H1 (cell line): ENCODE data around the gene RPS25. TPM values are rescaled to one million over a fixed set of nuclear protein-coding genes. Genes with fewer than 3 reads are reported as not detected.

Experiments
- CTCF ChIA-PET: fragments of 300-600 bp; sonication (Branson Sonifier 250); formaldehyde crosslinking; loops from one replicate; lab custom pipeline; 2021; ENCODE audit not compliant: partially characterized antibody; lab: Charles Lee
- POLR2A ChIA-PET: fragments of 300-600 bp; sonication (Branson Sonifier 250); formaldehyde crosslinking; loops from one replicate; lab custom pipeline; 2021; ENCODE audit warnings: inconsistent platforms; ENCODE audit not compliant: partially characterized antibody; lab: Charles Lee
- DNase-seq, 2 experiments: peaks; one replicate each; pipeline versions ENCODE4 v3.0.0 to v3.0.0-alpha.2; 2010 to 2022; ENCODE audit warnings: low spot score in 2 of 2, low read depth in 1 of 2, mixed read lengths in 1 of 2
- FAIRE-seq: peaks from 2 replicates; lab custom pipeline; 2011; peaks lifted over from hg19 to GRCh38; lab: Jason Lieb, UNC
- H2AFZ ChIP-seq: 2 replicates; pipeline ENCODE4 v1.8.1; 2012; ENCODE audit warnings: low read length, inconsistent platforms
- H2AK5ac ChIP-seq: 2 replicates; pipeline ENCODE4 v1.6.1; 2013; ENCODE audit warnings: low read depth, low read length
- H2BK120ac ChIP-seq: replicated peaks from 2 replicates; pipeline ENCODE3; 2013; ENCODE audit warnings: low read depth, low read length, inconsistent platforms
- H2BK12ac ChIP-seq: 2 replicates; pipeline ENCODE4 v1.6.1; 2013; ENCODE audit warnings: low read depth, low read length
- H2BK15ac ChIP-seq: 2 replicates; pipeline ENCODE4 v1.6.1; 2013; ENCODE audit warnings: low read length
- H2BK20ac ChIP-seq: 2 replicates; pipeline ENCODE4 v1.6.1; 2013; ENCODE audit warnings: low read length
- H2BK5ac ChIP-seq: 2 replicates; pipeline ENCODE4 v1.6.1; 2013; ENCODE audit warnings: low read depth, low read length
- H3K14ac ChIP-seq: 2 replicates; pipeline ENCODE4 v1.6.1; 2013; ENCODE audit warnings: inconsistent platforms; ENCODE audit not compliant: insufficient read length
- H3K18ac ChIP-seq: 2 replicates; pipeline ENCODE4 v1.6.1; 2013; ENCODE audit warnings: low read length; ENCODE audit errors: extremely low read depth
- H3K23ac ChIP-seq: 2 replicates; pipeline ENCODE4 v1.6.1; 2013; ENCODE audit warnings: inconsistent platforms; ENCODE audit not compliant: insufficient read length
- H3K23me2 ChIP-seq: 2 replicates; pipeline ENCODE4 v1.6.1; 2013; ENCODE audit warnings: low read depth, low read length
- H3K27ac ChIP-seq: 2 replicates; pipeline ENCODE4 v1.6.1; 2011; ENCODE audit warnings: low read depth, low read length, inconsistent platforms
- H3K27me3 ChIP-seq, 4 experiments: replicated peaks in 1 of 4; 1 replicate in 1 of 4; 2 replicates in 3 of 4; pipeline versions ENCODE4 v1.6.1 to v1.8.1; 2011 to 2013; ENCODE audit warnings: low read length in 3 of 4, mild to moderate bottlenecking in 3 of 4, inconsistent platforms in 2 of 4, mixed read lengths in 2 of 4, moderate library complexity in 1 of 4; ENCODE audit not compliant: control insufficient read depth in 3 of 4, insufficient read depth in 3 of 4; ENCODE audit errors: extremely low read depth in 1 of 4
- H3K36me3 ChIP-seq, 4 experiments: 2 replicates each; pipeline versions ENCODE4 v1.6.1 to v1.8.1; 2011 to 2013; ENCODE audit warnings: mild to moderate bottlenecking in 4 of 4, low read length in 3 of 4, moderate library complexity in 2 of 4, control low read depth in 1 of 4, inconsistent platforms in 1 of 4; ENCODE audit not compliant: insufficient read depth in 4 of 4, control insufficient read depth in 2 of 4
- H3K4ac ChIP-seq: replicated peaks from 2 replicates; pipeline ENCODE3; 2013; ENCODE audit warnings: low read length, low read depth, mixed read lengths, inconsistent platforms; ENCODE audit not compliant: insufficient read length
- H3K4me1 ChIP-seq, 4 experiments: replicated peaks in 1 of 4; 1 replicate in 1 of 4; 2 replicates in 3 of 4; pipeline versions ENCODE4 v1.6.1 to v1.8.1; 2011 to 2013; ENCODE audit warnings: low read length in 3 of 4, inconsistent platforms in 2 of 4, mixed read lengths in 1 of 4; ENCODE audit not compliant: insufficient read depth in 4 of 4, control insufficient read depth in 3 of 4
- H3K4me2 ChIP-seq, 2 experiments: 2 replicates each; pipeline versions ENCODE4 v1.6.1 to v1.8.1; 2011 to 2013; ENCODE audit warnings: low read depth in 2 of 2, low read length in 2 of 2, control low read depth in 1 of 2, inconsistent platforms in 1 of 2, mild to moderate bottlenecking in 1 of 2; ENCODE audit not compliant: insufficient read depth in 1 of 2
- H3K4me3 ChIP-seq, 4 experiments: fragments of 200-600, 300-600 bp in 1 of 4; sonication (generic), shearing (Covaris generic), sonication (Bioruptor Twin) in 1 of 4; 2 replicates each; pipeline versions ENCODE4 v1.5.1 to v1.8.1; 2011 to 2016; ENCODE audit warnings: low read length in 4 of 4, low read depth in 3 of 4, control low read depth in 2 of 4, inconsistent platforms in 2 of 4, mild to moderate bottlenecking in 2 of 4, mixed read lengths in 1 of 4, moderate library complexity in 1 of 4; ENCODE audit not compliant: insufficient read depth in 2 of 4; ENCODE audit errors: extremely low read depth in 1 of 4
- H3K56ac ChIP-seq: replicated peaks from 2 replicates; pipeline ENCODE3; 2013; ENCODE audit warnings: low read depth, mild to moderate bottlenecking, mixed read lengths, low read length, inconsistent platforms; ENCODE audit not compliant: insufficient read length
- H3K79me1 ChIP-seq: 2 replicates; pipeline ENCODE4 v1.6.1; 2013; ENCODE audit warnings: low read depth, low read length, control low read depth
- H3K79me2 ChIP-seq, 2 experiments: 2 replicates each; pipeline versions ENCODE4 v1.6.1 to v1.8.1; 2012 to 2013; ENCODE audit warnings: low read length in 2 of 2, mild to moderate bottlenecking in 2 of 2, inconsistent platforms in 1 of 2; ENCODE audit not compliant: insufficient read depth in 2 of 2, control insufficient read depth in 1 of 2
- H3K9ac ChIP-seq, 4 experiments: replicated peaks in 1 of 4; 1 replicate in 1 of 4; 2 replicates in 3 of 4; pipeline versions ENCODE4 v1.6.1 to v1.8.1; 2011 to 2013; ENCODE audit warnings: low read depth in 3 of 4, low read length in 3 of 4, control low read depth in 2 of 4, mild to moderate bottlenecking in 2 of 4, moderate library complexity in 2 of 4, inconsistent platforms in 1 of 4; ENCODE audit errors: extremely low read depth in 1 of 4
- H3K9me3 ChIP-seq, 2 experiments: 2 replicates each; pipeline versions ENCODE4 v1.6.1 to v1.8.1; 2012 to 2013; ENCODE audit warnings: mild to moderate bottlenecking in 2 of 2, moderate library complexity in 2 of 2, control low read depth in 1 of 2, inconsistent platforms in 1 of 2, low read depth in 1 of 2, low read length in 1 of 2, mixed read lengths in 1 of 2; ENCODE audit not compliant: insufficient read depth in 2 of 2
- H4K20me1 ChIP-seq, 2 experiments: replicated peaks in 1 of 2; 2 replicates each; pipeline versions ENCODE3 to v1.8.1; 2011 to 2013; ENCODE audit warnings: inconsistent platforms in 2 of 2, low read length in 2 of 2, mild to moderate bottlenecking in 1 of 2; ENCODE audit not compliant: insufficient read depth in 2 of 2, control insufficient read depth in 1 of 2
- H4K5ac ChIP-seq: 2 replicates; pipeline ENCODE4 v1.6.1; 2013; ENCODE audit warnings: low read length, low read depth, mixed read lengths, inconsistent platforms; ENCODE audit not compliant: insufficient read length
- H4K8ac ChIP-seq: 2 replicates; pipeline ENCODE4 v1.8.0; 2013; ENCODE audit warnings: mild to moderate bottlenecking, moderate library complexity, low read length, inconsistent platforms; ENCODE audit not compliant: insufficient read depth; ENCODE audit errors: extremely low read depth
- H4K91ac ChIP-seq: replicated peaks from 2 replicates; pipeline ENCODE3; 2013; ENCODE audit warnings: low read length, mixed read lengths, inconsistent platforms; ENCODE audit not compliant: insufficient read length
- CREB1 ChIP-seq: IDR thresholded peaks from 2 replicates; pipeline ENCODE4 v1.6.1; 2012; ENCODE audit warnings: inconsistent platforms
- HDAC6 ChIP-seq: IDR thresholded peaks from one replicate; pipeline ENCODE4 v1.7.1; 2012; ENCODE audit warnings: low read depth, mild to moderate bottlenecking, inconsistent platforms, low read length, moderate library complexity
- KDM5A ChIP-seq: fragments of 200-600 bp; IDR thresholded peaks from 2 replicates; pipeline ENCODE4 v1.7.1; 2012; ENCODE audit warnings: mild to moderate bottlenecking, low read length, inconsistent platforms, mixed read lengths
- NANOG ChIP-seq: IDR thresholded peaks from 2 replicates; pipeline ENCODE4 v1.6.1; 2011; ENCODE audit warnings: low read length, low read depth, mild to moderate bottlenecking, inconsistent platforms; ENCODE audit not compliant: insufficient read depth, poor library complexity, severe bottlenecking
- PHF8 ChIP-seq: fragments of 200-600 bp; sonication (generic); conservative IDR thresholded peaks from 2 replicates; pipeline ENCODE4 v1.7.1; 2012; ENCODE audit warnings: low read depth, mild to moderate bottlenecking, inconsistent platforms, low read length, moderate library complexity
- RNF2 ChIP-seq: fragments of 200-900, 300-1000 bp; sonication (generic); IDR thresholded peaks from 2 replicates; pipeline ENCODE4 v1.7.1; 2016; ENCODE audit warnings: borderline replicate concordance, low read depth, mild to moderate bottlenecking, antibody characterized with exemption, low read length; ENCODE audit not compliant: poor library complexity, severe bottlenecking; ENCODE audit errors: missing control alignments
- SIRT6 ChIP-seq: IDR thresholded peaks from one replicate; pipeline ENCODE4 v1.7.1; 2012; ENCODE audit warnings: low read length, inconsistent platforms
- ZNF274 ChIP-seq: IDR thresholded peaks from 2 replicates; pipeline ENCODE4 v1.7.0; 2012; ENCODE audit warnings: low read length, borderline replicate concordance; ENCODE audit errors: extremely low read depth
- WGBS, 2 experiments: shearing (Covaris generic) in 1 of 2; methylation state at CpG; one replicate each; pipeline versions ENCODE4 v1.1.6 to v1.1.7; 2013 to 2015; ENCODE audit warnings: low lambda C conversion rate in 2 of 2, mixed read lengths in 2 of 2, inconsistent platforms in 1 of 2, low coverage in 1 of 2, missing lambda C conversion rate in 1 of 2; ENCODE audit not compliant: insufficient replicate concordance in 2 of 2, insufficient coverage in 1 of 2, insufficient read length in 1 of 2; ENCODE audit errors: extremely low coverage in 1 of 2, missing lambda C conversion rate in 1 of 2; 5-methylcytosine and 5-hydroxymethylcytosine counted together
- polyA plus RNA-seq, 7 experiments: library from polyadenylated mRNA; depleted of rRNA in 3 of 7; stranded (reverse) in 5 of 7; unstranded in 2 of 7; fragments of >200 nt in 5 of 7; fragments of 200-250 nt in 2 of 7; gene quantifications; 1 replicate in 5 of 7; 2 replicates in 1 of 7; 4 replicates in 1 of 7; pipeline versions ENCODE4 v1.2.1 to v1.2.3, GENCODE V29; 2011 to 2013; ENCODE audit warnings: missing spikeins in 2 of 7, mixed read lengths in 2 of 7
- total RNA-seq: library from RNA; stranded (reverse); fragmentation: NEBNext Ultra II Directional; extraction: Animal tissue kit (Norgen Biotek cat#: 25700); gene quantifications from 2 replicates; pipeline ENCODE4 v1.2.1, GENCODE V29; 2021
- TF ChIP-seq, protein P1 (sequence below): IDR thresholded peaks from 2 replicates; pipeline ENCODE4 v1.6.1; 2011; ENCODE audit warnings: low read depth, mild to moderate bottlenecking, low read length; ENCODE audit not compliant: insufficient read depth
- TF ChIP-seq, protein P2 (sequence below): IDR thresholded peaks from 2 replicates; pipeline ENCODE4 v1.6.1; 2012; ENCODE audit warnings: inconsistent platforms

RPS25 gene
- total and polyA plus RNA-seq, 2 of the 8 experiments (the other 6 are each of a cell fraction or from before 2014, with no cell fraction given), result 1,525 to 1,643 TPM

DNA sequence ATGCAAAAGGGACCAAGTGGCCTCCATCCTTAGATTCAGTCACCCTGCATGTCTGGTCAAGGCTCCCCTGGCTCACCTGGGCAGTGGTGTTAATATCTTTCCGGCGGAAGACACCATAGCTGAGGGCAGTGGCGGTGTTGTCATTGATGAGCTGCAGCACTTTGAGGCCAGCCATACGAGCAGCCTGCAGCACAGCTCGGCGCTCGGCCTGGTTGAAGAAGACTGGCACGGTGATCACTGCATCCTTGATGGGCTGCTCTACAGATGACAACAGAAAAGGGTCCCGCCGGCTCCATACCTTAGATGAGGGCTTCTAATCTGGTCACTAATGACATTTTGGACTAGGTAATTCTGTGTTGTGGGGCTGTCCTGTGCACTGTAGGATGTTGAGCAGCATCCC is 36.3 kb upstream of the RPS25 start:
- peaks cover 39 to 58% (median 56%) of the 10 kb centered on the region in 4 experiments for H3K36me3 ChIP-seq
- H3K79me2 ChIP-seq, result peaks cover 8 to 21% of the 10 kb centered on the region in 2 experiments; a peak in 3 of 4 replicates
- POLR2A ChIA-PET, result interaction anchor here (1.2 to 5.1 kb wide), 5 partner anchors 10 to 41 kb away, joined by 4 to 56 read pairs (median 27); partner anchors contain the start of genes RPS25, SLC37A4 and TRAPPC4

More for the DNA sequence above, 36.3 kb upstream of the RPS25 start:
- CTCF ChIA-PET, result interaction anchor here (0.8 to 2.0 kb wide), 6 partner anchors 9 to 115 kb away, joined by 3 to 9 read pairs (median 5); partner anchors contain the start of genes SLC37A4 and VPS11
- Histone ChIP-seq H3K27me3 (no peaks in the 10 kb centered on the region), H2BK120ac (no peak overlapping the region), H3K14ac (no peak overlapping the region), H2AK5ac (no peak overlapping the region), H3K4me2 (no peak overlapping the region), H3K27ac (no peak overlapping the region), H2BK12ac (no peak overlapping the region), H3K9me3 (no peaks in the 10 kb centered on the region; a peak in 1 of 4 replicates), H3K79me1 (peaks cover 16% of the 10 kb centered on the region), H4K91ac (no peak overlapping the region), H2BK20ac (no peak overlapping the region), H3K4me1 (peaks cover 0 to 8% (median 3%) of the 10 kb centered on the region in 4 experiments; a peak in 5 of 7 replicates), H4K5ac (no peak overlapping the region), H3K23ac (no peak overlapping the region), H3K4me3 (no peak overlapping the region), H3K56ac (no peak overlapping the region), H3K18ac (no peak overlapping the region), H4K8ac (peak overlapping the region; percentile 71; the same call in 1 of the 2 replicates), H3K4ac (no peak overlapping the region), H3K9ac (no peak overlapping the region), H2AFZ (no peak overlapping the region), H4K20me1 (peaks cover 3 to 26% of the 10 kb centered on the region in 2 experiments), H2BK5ac (no peak overlapping the region), H3K23me2 (peaks cover 4% of the 10 kb centered on the region), H2BK15ac (no peak overlapping the region)
- no peak for TF ChIP-seq SIRT6
- TF ChIP-seq, protein P1, sequence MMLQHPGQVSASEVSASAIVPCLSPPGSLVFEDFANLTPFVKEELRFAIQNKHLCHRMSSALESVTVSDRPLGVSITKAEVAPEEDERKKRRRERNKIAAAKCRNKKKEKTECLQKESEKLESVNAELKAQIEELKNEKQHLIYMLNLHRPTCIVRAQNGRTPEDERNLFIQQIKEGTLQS, result no peak
- TF ChIP-seq NANOG, result no peak
- TF ChIP-seq, protein P2, sequence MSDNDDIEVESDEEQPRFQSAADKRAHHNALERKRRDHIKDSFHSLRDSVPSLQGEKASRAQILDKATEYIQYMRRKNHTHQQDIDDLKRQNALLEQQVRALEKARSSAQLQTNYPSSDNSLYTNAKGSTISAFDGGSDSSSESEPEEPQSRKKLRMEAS, result no peak
- no peak for TF ChIP-seq ZNF274
- TF ChIP-seq PHF8, result no peak
- TF ChIP-seq HDAC6, result no peak
- TF ChIP-seq RNF2, result no peak
- no peak for TF ChIP-seq KDM5A
- no peak for TF ChIP-seq CREB1
- no peak for DNase-seq
- whole genome bisulfite sequencing, 2 experiments, result 92% methylated on average over 10 of the region's 10 CpGs; no CpG with 5 or more reads in 1 of the 2 experiments
- FAIRE-seq, result no peak
